Heart right ventricle (tissue), 16 donors: ENCODE data around the gene EYA3. TPM values are rescaled to one million over a fixed set of nuclear protein-coding genes. Genes with fewer than 3 reads are reported as not detected.

Experiments used
- ATAC-seq, 8 donors: fragments of 200-7000 bp; cut with Tn5 transposase; one replicate each; pipeline ENCODE4 v1.9.1; 2020; ENCODE audit warnings: mild to moderate bottlenecking in 8 of 8, moderate library complexity in 8 of 8, moderate number of reproducible peaks in 1 of 8
- DNase-seq, 2 donors: peaks; one replicate each; pipeline ENCODE4 v3.0.0-alpha.2; 2020
- H3K27ac ChIP-seq, 10 donors: fragments of 200-600 bp; sonication (generic) in 2 of 10; one replicate each; pipeline versions ENCODE4 v1.5.0 to v1.8.0; 2020 to 2022; ENCODE audit warnings: mild to moderate bottlenecking in 3 of 10
- H3K27me3 ChIP-seq, 7 donors: fragments of 200-600 bp; one replicate each; pipeline ENCODE4 v1.8.0; 2021 to 2022; ENCODE audit warnings: mild to moderate bottlenecking in 2 of 7
- H3K36me3 ChIP-seq, 9 donors: fragments of 200-600 bp; sonication (generic) in 1 of 9; one replicate each; pipeline versions ENCODE4 v1.5.0 to v1.8.0; 2020 to 2022; ENCODE audit warnings: mild to moderate bottlenecking in 2 of 9
- H3K4me1 ChIP-seq, 9 donors: fragments of 200-600 bp; sonication (generic) in 1 of 9; one replicate each; pipeline versions ENCODE4 v1.5.0 to v1.8.0; 2020 to 2022; ENCODE audit warnings: mild to moderate bottlenecking in 4 of 9
- H3K4me3 ChIP-seq, 10 donors: fragments of 200-600 bp; sonication (generic) in 2 of 10; one replicate each; pipeline versions ENCODE4 v1.5.0 to v1.8.0; 2020 to 2022; ENCODE audit warnings: mild to moderate bottlenecking in 7 of 10, moderate library complexity in 2 of 10
- H3K9me3 ChIP-seq, 11 donors: fragments of 200-600 bp in 10 of 11; sonication (generic) in 2 of 11; one replicate each; pipeline versions ENCODE4 v1.5.0 to v1.8.0; 2013 to 2022; ENCODE audit warnings: mild to moderate bottlenecking in 2 of 11, control low read depth in 1 of 11, moderate library complexity in 1 of 11
- CTCF ChIP-seq, 9 donors: fragments of 200-600 bp; sonication (generic) in 2 of 9; IDR thresholded peaks; one replicate each; pipeline versions ENCODE4 v1.5.0 to v1.8.0; 2021 to 2022; ENCODE audit warnings: antibody characterized with exemption in 9 of 9, mild to moderate bottlenecking in 5 of 9, moderate library complexity in 1 of 9
- WGBS, 2 donors: extraction: QIAGEN DNeasy Blood & Tissue Kit; methylation state at CpG; one replicate each; pipeline ENCODE4 v1.1.7; 2013; ENCODE audit warnings: inconsistent platforms in 1 of 2; 5-methylcytosine and 5-hydroxymethylcytosine counted together
- intact Hi-C, 10 donors: fragments of 100-400 bp; cut with DNase I; formaldehyde crosslinking; loops; one replicate each; pipeline versions ENCODE4 v1.11.1 to v1.14.2; 2022
- polyA plus RNA-seq, 2 donors: library from polyadenylated mRNA; stranded (reverse); fragments of 200-250 nt; gene quantifications; one replicate each; pipeline ENCODE4 v1.2.3, GENCODE V29; 2013
- total RNA-seq, 10 donors: library from RNA; stranded (reverse); fragmentation: NEBNext Ultra II Directional in 3 of 10; extraction: Animal tissue kit (Norgen Biotek cat#: 25700) in 3 of 10; gene quantifications; one replicate each; pipeline versions ENCODE4 v1.2.1 to v1.2.4, GENCODE V29; 2021 to 2023
- donor health status: Arrhythmogenic right ventricular cardiomyopathy.
- donor health status: ischemic (EF 13 %, LVEDD 7.1; RV severe dilation, severe dysfunction).
- donor health status: healthy with polysubstance abuse.
- donor health status: DM: no; HTN: yes; CAD: no.
- donor health status: DM: no; HTN: no; CAD: no.
- donor health status: ischemic (EF 25% LVEDD 6.9; RV normal size, moderate dysfunction).
- donor health status: ischemic (EF 25% LVEDD 5.7; RV mildly dilated, moderate dysfunction).
- donor health status: healthy.
- donor health status: DM: yes; HTN: yes; CAD: no.
- donor health status: Ischemic cardiomyopathy.
- donor health status: ischemic (EF 35%, LVEDD 5.7; RV mildly dilated, moderate dysfunction).
- donor health status: nonischemic (EF 11% LVEDD 7.7; RV severe dilation, severe dysfunction).
- donor health status: DM: yes; HTN: yes; CAD: no.
- donor health status: PGD.
- donor health status: ischemic (EF 29% LVEDD 5.4; RV normal size, mild dysfunction).
- donor health status: nonischemic (EF 23%, LVEDD 6.1; RV moderate dilation, normal function).

EYA3 gene
- total and polyA plus RNA-seq, 12 donors, result 3.6 to 22.1 (median 17.3) TPM

DNA sequence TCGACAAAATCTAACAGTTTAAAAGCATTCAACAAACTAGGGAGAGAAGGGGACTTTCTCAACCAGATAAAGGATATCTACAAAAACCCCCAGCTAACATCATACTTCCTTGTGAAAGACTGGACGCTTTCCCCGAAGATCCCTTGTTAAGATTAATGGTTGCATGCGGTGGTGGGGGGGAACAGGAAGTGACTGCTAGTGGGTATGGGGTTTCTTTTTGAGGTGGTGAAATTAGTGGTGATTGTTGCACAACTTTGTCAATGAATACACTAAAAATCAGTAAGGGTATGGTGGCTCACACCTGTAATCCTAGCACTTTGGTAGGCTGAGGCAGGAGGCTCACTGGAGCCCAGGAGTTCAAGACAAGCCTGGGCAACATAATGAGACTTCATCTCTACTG lies 26.9 kb upstream of the EYA3 start:
- Histone ChIP-seq H3K9me3 (no peaks in the 10 kb centered on the region), H3K4me3 (no peak overlapping the region), H3K27me3 (no peaks in the 10 kb centered on the region), H3K4me1 (peaks cover 0 to 58% (median 0%) of the 10 kb centered on the region in 9 donors), H3K36me3 (no peaks in the 10 kb centered on the region), H3K27ac (peak overlapping the region in 1 of 10 donors; percentile 87)
- 49 to 56% methylated on average over 4 of the region's 4 CpGs for WGBS, 2 donors
- intact Hi-C loops, result loop anchor here in 1 of 10 donors (10.0 kb wide), 1 partner anchor 60 kb away; the partner anchor contains the start of gene PTAFR
- no peak for DNase-seq
- ATAC-seq, result no peak
- no peak for TF ChIP-seq CTCF (IDR thresholded peaks at IDR 0.05)

DNA sequence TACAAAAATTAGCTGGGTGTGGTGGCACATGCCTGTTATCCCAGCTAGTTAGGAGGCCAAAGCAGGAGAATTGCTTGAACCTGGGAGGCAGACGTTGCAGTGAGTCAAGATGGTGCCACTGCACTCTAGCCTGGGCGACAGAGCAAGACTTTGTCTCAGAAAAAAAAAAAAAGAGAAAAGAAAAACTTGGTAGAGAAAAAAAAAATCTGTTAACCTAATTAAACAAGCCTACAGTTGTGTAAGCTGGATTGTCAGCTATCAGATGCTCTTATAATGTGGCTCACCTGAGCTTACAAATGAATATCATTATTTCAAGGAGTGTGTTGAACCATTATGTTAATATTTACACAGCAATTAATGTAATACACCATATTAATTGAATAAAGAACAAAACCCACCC lies 26.4 kb upstream of the EYA3 start:
- H3K4me3 ChIP-seq, result no peak overlapping the region
- TF ChIP-seq CTCF (IDR thresholded peaks at IDR 0.05), result no peak
- WGBS, 2 donors, result 84 to 88% methylated on average over 2 of the region's 2 CpGs
- no peaks in the 10 kb centered on the region for H3K9me3 ChIP-seq
- H3K27ac ChIP-seq, result peak overlapping the region in 1 of 10 donors; percentile 87
- H3K4me1 ChIP-seq, result peaks cover 0 to 60% (median 0%) of the 10 kb centered on the region in 9 donors
- no peaks in the 10 kb centered on the region for H3K36me3 ChIP-seq
- no peaks in the 10 kb centered on the region for H3K27me3 ChIP-seq
- ATAC-seq, result no peak
- intact Hi-C loops, result loop anchor here in 1 of 10 donors (10.0 kb wide), 1 partner anchor 60 kb away; the partner anchor contains the start of gene PTAFR
- no peak for DNase-seq

- H3K36me3 ChIP-seq, result no peaks in the 10 kb centered on the region
- intact Hi-C loops, result loop anchor here in 1 of 10 donors (10.0 kb wide), 1 partner anchor 62 kb away; the partner anchor contains the start of gene PTAFR
- TF ChIP-seq CTCF (IDR thresholded peaks at IDR 0.05), result peak in 1 of 9 donors; percentile 23
- DNase-seq (no peak), ATAC-seq (no peak)
- no peaks in the 10 kb centered on the region for H3K9me3 ChIP-seq
- peaks cover 0 to 62% (median 0%) of the 10 kb centered on the region in 9 donors for H3K4me1 ChIP-seq
- H3K27me3 ChIP-seq, result no peaks in the 10 kb centered on the region
- WGBS, 2 donors, result 83 to 84% methylated on average over 3 of the region's 3 CpGs
- H3K4me3 ChIP-seq, result no peak overlapping the region
- peak overlapping the region in 2 of 10 donors; percentile 5 to 87 for H3K27ac ChIP-seq
Observed at GRCh38 chr1:28113242-28113572, 24.8 kb upstream of the EYA3 start.

GRCh38 chr1:28112388-28113241 lies 24.2 kb upstream of the EYA3 start:
- 77 to 80% methylated on average over 5 of the region's 5 CpGs for WGBS, 2 donors
- peak in 1 of 2 donors; percentile 8 for DNase-seq

More at GRCh38 chr1:28112388-28113241, 24.2 kb upstream of the EYA3 start:
- Histone ChIP-seq H3K4me1 (peaks cover 0 to 68% (median 0%) of the 10 kb centered on the region in 9 donors), H3K9me3 (no peaks in the 10 kb centered on the region), H3K36me3 (no peaks in the 10 kb centered on the region), H3K27ac (peak overlapping the region in 2 of 10 donors; percentile 5 to 87), H3K4me3 (no peak overlapping the region), H3K27me3 (no peaks in the 10 kb centered on the region)
- ATAC-seq, result peak in 4 of 8 donors; percentile 31 to 72 (median 50)
- peak in 1 of 9 donors; percentile 23 for TF ChIP-seq CTCF (IDR thresholded peaks at IDR 0.05)
- intact Hi-C loops, result loop anchor here in 1 of 10 donors (10.0 kb wide), 1 partner anchor 62 kb away; the partner anchor contains the start of gene PTAFR
